ENCODE results near the gene LPIN1. TPM values are rescaled to one million over a fixed set of nuclear protein-coding genes. Genes with fewer than 3 reads are reported as not detected.

LPIN1 gene
- total and polyA plus RNA-seq, 2 of the 13 experiments (the other 11 are each of a cell fraction or from before 2014, with no cell fraction given), result 9.7 to 19.4 TPM

- TF ChIP-seq KLF13 (CRISPR knock-in tag; IDR thresholded peaks at IDR 0.05) (peak; percentile 63; the same call in 1 of the 2 replicates), ZNF674 (CRISPR knock-in tag; IDR thresholded peaks at IDR 0.05; ENCODE audit: low read depth) (no peak), BORCS8-MEF2B (CRISPR knock-in tag; IDR thresholded peaks at IDR 0.05) (peak; percentile 73; the same call in 1 of the 2 replicates), BATF2 (CRISPR knock-in tag; IDR thresholded peaks at IDR 0.05) (no peak), MEF2D (CRISPR knock-in tag; IDR thresholded peaks at IDR 0.05) (peak; percentile 74), XBP1 (CRISPR knock-in tag; IDR thresholded peaks at IDR 0.05) (no peak), RELA (CRISPR knock-in tag; IDR thresholded peaks at IDR 0.05) (no peak; the same call in 1 of the 2 replicates), AKNA (CRISPR knock-in tag; IDR thresholded peaks at IDR 0.05; ENCODE audit: borderline replicate concordance) (no peak), ZNF816 (CRISPR knock-in tag; IDR thresholded peaks at IDR 0.05; ENCODE audit: borderline replicate concordance) (peak; percentile 70; the same call in 1 of the 2 replicates), ZNF180 (CRISPR knock-in tag; IDR thresholded peaks at IDR 0.05; ENCODE audit: borderline replicate concordance, low read depth) (no peak), FOXJ3 (CRISPR knock-in tag; IDR thresholded peaks at IDR 0.05; ENCODE audit: borderline replicate concordance) (peak; percentile 9; the same call in 1 of the 2 replicates), ZFYVE20 (CRISPR knock-in tag; IDR thresholded peaks at IDR 0.05; ENCODE audit: borderline replicate concordance, low read depth) (no peak), ZSCAN21 (CRISPR knock-in tag; IDR thresholded peaks at IDR 0.05; ENCODE audit: borderline replicate concordance) (no peak), ZEB1 (IDR thresholded peaks at IDR 0.05; ENCODE audit: insufficient replicate concordance, low read depth) (peak; percentile 88), ZNF546 (CRISPR knock-in tag; conservative IDR thresholded peaks at IDR 0.05) (no peak), SIX1 (CRISPR knock-in tag; IDR thresholded peaks at IDR 0.05; ENCODE audit: borderline replicate concordance) (peak; percentile 72; the same call in 1 of the 2 replicates), FLYWCH1 (CRISPR knock-in tag; IDR thresholded peaks at IDR 0.05) (no peak), IRX3 (CRISPR knock-in tag; IDR thresholded peaks at IDR 0.05; ENCODE audit: borderline replicate concordance, low read depth) (no peak; the same call in 1 of the 2 replicates), ZNF326 (CRISPR knock-in tag; IDR thresholded peaks at IDR 0.05; ENCODE audit: borderline replicate concordance) (no peak), KLF11 (CRISPR knock-in tag; IDR thresholded peaks at IDR 0.05) (peak; percentile 68; the same call in 1 of the 2 replicates), NBN (conservative IDR thresholded peaks at IDR 0.05) (no peak), ASH2L (IDR thresholded peaks at IDR 0.05; ENCODE audit: insufficient read length, low read depth, low read length) (peak; percentile 50), KLF16 (CRISPR knock-in tag; IDR thresholded peaks at IDR 0.05) (peak in 1 of 2 experiments; percentile 95; a peak in 2 of 4 replicates)
These were observed 2.4 kb upstream of the LPIN1 start (continued) for GRCh38 chr2:11743846-11744553.
